HG03378 (cell line): ENCODE measurements around the gene PSMA2.

Experiments used
- ATAC-seq: cut with Tn5 transposase; IDR thresholded peaks from one replicate; pipeline ENCODE4 v1.9.1; 2021; ENCODE audit warnings: mild to moderate bottlenecking, moderate library complexity; ENCODE audit not compliant: unreplicated experiment

Gene PSMA2

DNA sequence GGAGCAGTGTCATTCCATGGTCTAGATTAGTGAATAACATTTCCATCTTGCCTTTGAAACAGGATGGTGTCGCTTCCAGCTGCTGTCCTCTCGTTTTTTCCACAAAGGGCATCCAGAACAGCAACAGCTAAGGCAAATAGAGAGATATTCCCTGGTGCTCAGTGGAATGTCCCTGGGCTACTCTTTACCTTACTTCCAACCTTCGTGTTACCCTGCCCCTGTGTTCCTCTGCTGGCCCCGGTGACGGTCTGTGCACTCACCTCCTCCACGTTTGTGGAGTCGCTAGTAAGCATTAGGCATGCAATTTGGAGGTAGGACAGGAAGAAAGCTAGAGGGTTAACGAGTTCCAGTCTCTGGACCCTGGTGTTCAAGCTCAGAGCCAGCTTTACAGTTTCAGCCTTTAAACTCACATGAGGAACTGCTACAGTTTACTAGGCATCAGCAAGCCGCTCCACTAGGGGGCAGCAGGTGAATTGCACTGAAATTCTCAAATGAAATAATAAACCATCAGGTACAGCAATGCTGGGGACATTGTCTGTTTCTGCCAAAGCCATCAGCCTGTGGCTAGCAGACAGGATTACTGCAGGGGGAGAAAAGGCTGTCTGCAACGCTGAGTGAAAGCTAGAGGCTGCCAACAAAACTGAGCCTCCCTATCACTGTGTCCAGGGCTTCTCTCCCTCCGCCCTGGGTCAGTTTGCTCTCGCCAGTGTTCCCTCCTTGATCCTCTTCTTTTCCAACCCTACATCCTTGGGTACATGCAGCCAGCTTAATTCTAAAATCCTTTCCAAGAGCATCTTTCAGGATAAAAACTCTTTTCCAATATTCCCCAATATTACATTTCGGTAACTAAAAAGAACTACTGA, 9.2 kb upstream of the PSMA2 start:
- peak; percentile 47 for ATAC-seq

DNA sequence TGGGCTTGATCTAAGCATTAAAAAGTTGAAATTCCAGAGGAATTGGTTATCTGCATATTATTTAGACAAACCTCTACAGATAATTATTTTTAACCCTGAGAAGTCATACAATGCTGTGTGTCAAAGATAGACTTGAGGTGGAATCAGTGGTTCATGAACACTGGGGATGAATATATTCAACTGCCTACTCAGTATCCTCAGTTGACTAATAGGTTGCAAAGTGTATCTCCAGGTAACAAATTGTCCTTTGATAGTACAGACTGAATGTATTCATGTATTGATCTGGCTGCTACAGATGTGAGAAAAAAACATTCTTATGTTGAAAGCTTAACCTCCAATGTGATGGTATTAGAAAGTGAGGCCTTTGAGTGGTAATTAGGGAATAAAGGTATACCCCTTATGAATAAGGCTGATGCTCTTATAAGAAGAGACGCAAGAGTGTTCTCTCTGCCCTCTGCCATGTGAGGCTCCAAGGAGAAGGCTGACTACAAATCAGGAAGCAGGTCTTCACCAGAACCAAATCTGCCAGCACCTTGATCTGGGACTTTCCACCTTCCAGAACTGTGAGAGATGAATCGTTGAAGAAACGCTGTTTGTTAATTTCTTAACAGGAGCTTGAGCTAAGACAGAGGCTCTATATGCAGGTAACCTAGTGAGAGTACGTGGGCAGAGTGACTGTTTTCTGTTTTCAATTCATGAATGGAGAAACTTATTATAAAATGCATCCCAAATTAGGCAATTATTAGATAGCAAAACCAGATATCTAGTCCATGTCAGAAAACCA, 7.7 kb upstream of the PSMA2 start:
- ATAC-seq, result no peak

DNA sequence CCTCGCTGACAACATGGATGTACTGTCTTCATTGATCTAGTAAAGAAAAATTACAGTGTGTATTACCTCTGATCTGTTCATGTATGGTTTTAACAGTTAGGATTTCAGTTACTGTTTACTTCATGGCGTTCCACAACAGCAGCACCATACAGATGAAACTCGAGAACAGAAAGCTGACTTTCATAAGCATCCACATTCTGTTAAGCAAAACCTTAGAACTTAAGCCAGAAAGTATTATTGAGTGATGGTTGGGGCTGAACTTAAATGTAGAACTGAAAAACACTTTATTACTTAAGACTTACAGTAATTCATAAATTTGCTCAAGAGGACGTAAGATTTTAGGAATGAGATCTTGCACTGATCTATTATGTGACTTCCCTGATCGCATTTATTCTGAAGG, 3.9 kb upstream of the PSMA2 start:
- ATAC-seq, result no peak

- no peak for ATAC-seq
These were observed 2.3 kb upstream of the PSMA2 start for GRCh38 chr7:42934291-42934690.

DNA sequence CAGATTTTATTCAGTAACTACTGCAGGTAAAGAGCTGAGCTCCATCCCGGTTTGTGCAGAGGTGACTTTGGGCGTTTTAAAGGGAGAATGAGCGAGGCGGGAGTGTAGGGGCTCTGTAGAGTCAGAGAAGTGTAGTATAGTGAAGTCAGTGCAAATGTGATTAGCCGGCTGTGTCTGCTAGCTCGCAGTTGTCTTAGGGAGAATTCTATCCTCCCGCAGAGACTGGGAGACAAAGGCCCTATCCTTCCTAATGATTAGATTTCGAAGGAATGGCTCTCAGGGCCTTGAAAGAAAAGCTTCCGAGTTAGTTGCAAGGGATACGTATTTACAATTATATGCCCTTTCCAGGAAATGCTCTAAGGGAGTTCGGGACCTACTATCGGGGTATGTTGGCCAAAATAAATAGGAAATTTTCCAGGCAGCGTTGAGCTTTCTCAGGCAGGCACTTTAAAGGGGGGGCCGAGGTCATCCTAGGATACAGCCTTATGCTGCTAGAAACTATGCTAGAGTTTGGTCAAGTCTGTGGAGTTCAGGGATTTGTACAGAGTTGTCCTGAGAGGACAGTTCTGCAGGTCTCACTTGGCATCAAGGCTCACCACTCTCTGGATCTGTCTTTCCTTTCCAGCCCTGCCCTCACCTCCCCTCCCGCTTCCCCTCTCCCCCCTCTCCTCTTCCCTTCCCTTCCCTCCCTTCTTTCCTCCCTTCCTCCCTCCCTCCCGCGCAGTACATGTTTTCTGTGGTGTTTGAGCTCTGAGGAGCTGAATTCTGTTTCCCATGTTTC, 1.0 kb upstream of the PSMA2 start:
- ATAC-seq, result no peak

DNA sequence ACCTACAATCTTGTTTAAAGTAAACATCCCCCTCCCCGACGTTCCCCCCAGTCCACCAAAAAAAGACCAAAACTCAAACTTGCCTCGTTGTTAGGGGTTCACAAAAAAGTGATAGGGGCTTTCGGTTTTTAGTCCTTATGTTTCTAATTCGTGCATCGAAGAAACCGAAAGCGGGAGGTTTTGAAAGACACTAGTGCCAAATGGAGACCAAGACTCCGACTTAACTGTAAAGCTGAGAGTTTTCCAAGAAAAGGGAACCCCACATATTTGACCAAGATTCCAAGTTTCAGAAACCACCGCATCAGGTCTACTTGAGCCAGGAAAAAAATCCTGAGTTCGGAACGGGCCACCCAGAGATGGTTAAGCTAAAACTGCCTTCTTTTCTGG, 534 bp downstream of the PSMA2 start:
- no peak for ATAC-seq

GRCh38 chr7:42930889-42931288, 1.1 kb downstream of the PSMA2 start:
- no peak for ATAC-seq

DNA sequence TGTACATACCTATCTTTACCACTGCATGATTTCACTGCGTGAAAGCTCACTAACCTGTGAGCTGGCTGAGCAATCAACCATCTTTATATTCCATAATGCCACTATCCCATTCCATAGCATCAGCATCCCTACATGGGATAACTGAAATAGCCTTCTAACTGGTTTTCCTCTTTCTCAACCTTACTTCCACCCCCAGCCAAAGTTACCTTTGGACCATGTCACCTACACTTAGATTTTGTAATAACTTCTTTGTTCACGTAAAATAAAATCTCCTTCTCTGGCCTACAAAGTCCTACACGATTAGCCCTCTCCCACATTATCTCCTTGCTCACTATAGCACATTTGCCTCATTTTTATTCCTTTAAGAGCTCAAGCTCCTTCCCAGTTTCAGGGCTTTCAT, 2.5 kb downstream of the PSMA2 start:
- no peak for ATAC-seq

- ATAC-seq, result no peak
These were observed 3.2 kb downstream of the PSMA2 start for GRCh38 chr7:42928754-42929153.

GRCh38 chr7:42926204-42926603, 5.8 kb downstream of the PSMA2 start:
- ATAC-seq, result no peak

DNA sequence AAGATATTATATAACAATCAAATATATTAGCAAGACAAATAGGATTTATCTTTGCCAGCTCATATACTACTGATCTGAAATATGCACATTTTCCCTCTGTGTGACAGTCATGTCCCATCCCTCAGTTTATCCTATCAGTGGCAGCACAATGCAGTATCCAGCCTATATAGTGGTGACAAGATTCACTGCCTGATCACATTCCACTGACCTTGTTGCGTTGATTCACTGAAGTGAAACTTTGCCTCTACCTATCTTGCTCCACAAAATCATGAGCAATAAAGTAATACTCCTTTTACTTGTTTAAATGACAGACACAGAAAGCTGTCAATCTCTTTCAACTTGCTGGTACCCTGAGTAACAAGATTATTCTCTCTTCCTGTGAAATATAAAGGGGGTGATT, 6.3 kb downstream of the PSMA2 start:
- ATAC-seq, result no peak

GRCh38 chr7:42924223-42924838, 7.6 kb downstream of the PSMA2 start:
- no peak for ATAC-seq

DNA sequence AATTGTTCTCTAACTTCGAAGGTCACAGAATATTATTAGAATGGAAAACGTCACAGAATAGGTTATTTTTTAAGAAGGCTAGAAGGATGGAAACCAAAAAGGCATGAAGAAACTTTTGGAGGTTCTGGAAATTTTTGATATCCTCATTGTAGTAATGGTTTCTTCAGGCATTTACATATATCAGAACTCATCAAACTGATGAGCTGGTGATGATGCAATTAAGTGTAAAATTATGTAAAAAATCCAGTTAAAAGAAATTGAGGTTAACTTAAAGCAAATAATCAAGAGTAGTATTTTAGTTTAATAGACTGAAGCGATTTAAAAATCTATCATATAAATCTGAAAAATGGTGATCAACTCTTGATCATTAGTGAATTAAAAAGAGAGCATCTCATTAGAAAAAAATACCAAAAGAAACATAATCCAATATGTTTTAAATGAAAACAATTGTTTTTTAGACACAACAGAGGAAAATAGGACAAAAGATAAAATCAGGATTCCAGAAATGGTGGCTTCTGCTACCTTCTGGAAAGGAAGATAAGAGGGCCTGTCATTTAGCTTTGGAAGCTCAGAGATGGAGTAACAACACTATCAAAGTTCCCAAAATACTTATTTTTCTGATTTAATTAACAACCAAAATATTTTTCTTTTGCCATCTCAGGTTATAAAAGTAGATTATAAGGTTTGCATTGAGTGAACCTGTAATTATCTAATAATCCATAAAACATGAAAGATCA, 9.8 kb downstream of the PSMA2 start:
- ATAC-seq, result no peak

- ATAC-seq, result no peak
These were observed 16.6 kb downstream of the PSMA2 start for GRCh38 chr7:42915356-42915755.

GRCh38 chr7:42914421-42915045, 17.4 kb downstream of the PSMA2 start:
- no peak for ATAC-seq

DNA sequence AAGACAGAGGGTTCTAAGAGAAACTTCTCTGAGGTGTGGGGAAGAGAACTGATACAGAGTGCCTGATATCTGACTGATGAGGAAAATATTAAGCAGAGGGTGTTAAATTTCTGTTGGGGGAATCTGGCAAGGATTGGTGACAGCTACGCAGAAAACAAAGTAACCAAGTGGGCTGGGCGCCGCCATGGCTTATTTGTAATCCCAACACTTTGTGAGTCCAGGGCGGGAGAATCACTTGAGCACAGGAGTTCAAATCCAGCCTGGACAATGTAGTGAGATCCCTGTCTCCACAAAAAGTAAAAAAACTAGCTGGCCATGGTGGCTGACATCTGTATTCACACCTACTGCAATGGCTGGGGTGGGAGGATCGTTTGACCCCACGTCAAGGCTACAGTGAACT, 18.0 kb downstream of the PSMA2 start:
- ATAC-seq, result no peak

GRCh38 chr7:42913591-42913990, 18.4 kb downstream of the PSMA2 start:
- no peak for ATAC-seq

- peak; percentile 88 for ATAC-seq
These were observed 20.2 kb downstream of the PSMA2 start, which contains the start of gene C7orf25 for GRCh38 chr7:42911454-42912447. C7orf25 (minus strand) TSS chr7:42912070; CDS start chr7:42910900, 1,170 bp downstream.

DNA sequence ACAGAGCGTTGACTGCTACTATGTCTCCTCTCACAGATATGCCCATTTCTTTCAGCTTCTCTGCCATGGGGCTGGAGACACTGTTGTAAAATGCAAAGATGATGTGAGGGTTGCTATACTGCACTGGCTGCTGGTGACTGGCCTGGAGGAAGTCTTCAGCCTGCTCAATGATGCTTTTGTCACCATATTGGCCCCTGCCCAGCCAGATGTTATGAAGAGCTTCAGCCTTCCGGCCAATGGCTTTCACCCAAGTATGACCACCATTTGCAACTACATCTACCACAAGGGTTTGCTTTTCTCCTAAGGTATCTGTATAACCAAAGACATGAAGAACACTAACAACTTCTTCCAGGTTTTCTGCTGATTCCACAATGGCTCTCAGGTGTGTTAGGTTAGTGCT, 21.7 kb downstream of the PSMA2 start:
- no peak for ATAC-seq
